Calu3 (cell line): Measurements from ENCODE around the gene TENM3. TPM values are rescaled to one million over a fixed set of nuclear protein-coding genes. Genes with fewer than 3 reads are reported as not detected.
"Not testable (repeated sequence)": the region's sequence is repeated elsewhere in the genome, so short reads cannot be mapped to it uniquely, and the experiment has no call there.

Source experiments
- BruUV-seq: library from RNA; stranded (reverse); fragments of 400-500 nt; replicated peaks from 2 replicates; lab custom pipeline; 2021; lab: Mats Ljungman, UMichigan
- CTCF ChIA-PET: fragments of 300-600 bp; sonication (Branson Sonifier 250); formaldehyde crosslinking; loops from one replicate; lab custom pipeline; 2022; ENCODE audit warnings: antibody characterized with exemption; lab: Charles Lee
- DNase-seq: peaks from one replicate; pipeline ENCODE4 v3.0.0; 2022
- H3K27ac Mint-ChIP-seq: one replicate; pipeline ENCODE4 v1.8.0; 2022; ENCODE audit warnings: mixed read lengths; ENCODE audit not compliant: unreplicated experiment
- H3K27me3 Mint-ChIP-seq: one replicate; pipeline ENCODE4 v1.8.0; 2022; ENCODE audit warnings: mixed read lengths; ENCODE audit not compliant: unreplicated experiment
- H3K36me3 Mint-ChIP-seq: one replicate; pipeline ENCODE4 v1.8.0; 2022; ENCODE audit warnings: mild to moderate bottlenecking, moderate library complexity, mixed read lengths; ENCODE audit not compliant: insufficient read depth, unreplicated experiment
- H3K4me1 Mint-ChIP-seq: one replicate; pipeline ENCODE4 v1.8.0; 2022; ENCODE audit warnings: mild to moderate bottlenecking, low read depth, mixed read lengths; ENCODE audit not compliant: unreplicated experiment
- H3K4me3 Mint-ChIP-seq: one replicate; pipeline ENCODE4 v1.8.0; 2022; ENCODE audit warnings: mild to moderate bottlenecking, low read depth, moderate library complexity, mixed read lengths; ENCODE audit not compliant: unreplicated experiment
- H3K9me3 Mint-ChIP-seq: one replicate; pipeline ENCODE4 v1.8.0; 2022; ENCODE audit warnings: low read depth, mixed read lengths; ENCODE audit not compliant: unreplicated experiment
- intact Hi-C: fragments of 100-400 bp; cut with micrococcal nuclease; formaldehyde crosslinking; loops from one replicate; pipeline ENCODE4 v1.10.0; 2022; ENCODE audit not compliant: unreplicated experiment
- total RNA-seq: library from RNA; stranded (reverse); gene quantifications from 2 replicates; pipeline ENCODE4 v1.2.3, GENCODE V29; 2022
- TF ChIP-seq, protein P1 (sequence below): fragments of 200-600 bp; IDR thresholded peaks from one replicate; pipeline ENCODE4 v1.8.0; 2022; ENCODE audit warnings: antibody characterized with exemption; ENCODE audit not compliant: unreplicated experiment

TENM3 gene
- total RNA-seq, 1 experiment from 2014 or later = 5.9 TPM

DNA sequence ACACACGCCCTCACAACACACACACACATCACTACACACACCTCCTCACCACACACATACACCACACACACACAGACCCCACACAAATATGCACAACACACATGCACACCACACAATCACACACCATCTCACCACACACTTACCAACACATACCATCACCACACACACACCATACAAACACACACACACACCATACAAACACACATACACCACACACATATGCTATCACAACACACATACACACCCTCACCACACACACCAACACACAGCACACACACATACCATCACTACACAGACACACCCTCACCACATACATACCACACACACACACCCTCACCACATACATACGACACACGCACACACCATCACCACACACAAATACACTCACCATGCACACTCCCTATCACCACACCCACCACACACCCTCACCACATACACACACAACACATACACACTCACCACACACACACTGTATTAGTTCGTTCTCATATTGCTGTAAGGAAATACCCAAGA lies 567.0 kb downstream of the TENM3 start:
- Mint-ChIP-seq H3K4me1 (no peaks in the 10 kb centered on the region), H3K27ac (no peak overlapping the region), H3K36me3 (peaks cover 7% of the 10 kb centered on the region), H3K9me3 (peaks cover 11% of the 10 kb centered on the region), H3K27me3 (peaks cover 4% of the 10 kb centered on the region), H3K4me3 (no peak overlapping the region)
- DNase-seq = no peak
- CTCF ChIA-PET = no interaction called here
- TF ChIP-seq, protein P1, sequence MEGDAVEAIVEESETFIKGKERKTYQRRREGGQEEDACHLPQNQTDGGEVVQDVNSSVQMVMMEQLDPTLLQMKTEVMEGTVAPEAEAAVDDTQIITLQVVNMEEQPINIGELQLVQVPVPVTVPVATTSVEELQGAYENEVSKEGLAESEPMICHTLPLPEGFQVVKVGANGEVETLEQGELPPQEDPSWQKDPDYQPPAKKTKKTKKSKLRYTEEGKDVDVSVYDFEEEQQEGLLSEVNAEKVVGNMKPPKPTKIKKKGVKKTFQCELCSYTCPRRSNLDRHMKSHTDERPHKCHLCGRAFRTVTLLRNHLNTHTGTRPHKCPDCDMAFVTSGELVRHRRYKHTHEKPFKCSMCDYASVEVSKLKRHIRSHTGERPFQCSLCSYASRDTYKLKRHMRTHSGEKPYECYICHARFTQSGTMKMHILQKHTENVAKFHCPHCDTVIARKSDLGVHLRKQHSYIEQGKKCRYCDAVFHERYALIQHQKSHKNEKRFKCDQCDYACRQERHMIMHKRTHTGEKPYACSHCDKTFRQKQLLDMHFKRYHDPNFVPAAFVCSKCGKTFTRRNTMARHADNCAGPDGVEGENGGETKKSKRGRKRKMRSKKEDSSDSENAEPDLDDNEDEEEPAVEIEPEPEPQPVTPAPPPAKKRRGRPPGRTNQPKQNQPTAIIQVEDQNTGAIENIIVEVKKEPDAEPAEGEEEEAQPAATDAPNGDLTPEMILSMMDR = no peak
- no TSS peak for BruUV-seq
- intact Hi-C loops = no loop called here

DNA sequence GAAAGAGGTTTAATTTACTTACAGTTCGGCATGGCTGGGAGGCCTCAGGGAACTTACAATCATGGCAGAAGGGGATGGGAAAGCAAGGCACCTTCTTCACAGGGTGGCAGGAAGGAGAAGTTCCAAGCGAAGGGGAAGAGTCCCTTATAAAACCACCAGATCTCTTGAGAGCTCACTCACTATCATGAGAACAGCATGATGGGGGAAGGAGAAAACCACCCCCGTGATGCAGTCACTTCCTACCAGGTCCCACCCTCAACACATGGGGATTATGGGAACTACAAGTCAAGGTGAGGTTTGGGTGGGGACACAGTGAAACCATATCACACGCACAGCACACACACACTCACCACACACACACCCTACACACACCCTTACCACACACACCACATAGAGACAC lies 569.7 kb downstream of the TENM3 start:
- CTCF ChIA-PET = no interaction called here
- Mint-ChIP-seq H3K9me3 (peaks cover 11% of the 10 kb centered on the region), H3K27ac (no peak overlapping the region), H3K4me1 (no peaks in the 10 kb centered on the region), H3K27me3 (peaks cover 27% of the 10 kb centered on the region), H3K4me3 (no peak overlapping the region), H3K36me3 (peaks cover 4% of the 10 kb centered on the region)
- BruUV-seq = no TSS peak
- no peak for DNase-seq
- intact Hi-C loops = no loop called here
- TF ChIP-seq, protein P1 = no peak

DNA sequence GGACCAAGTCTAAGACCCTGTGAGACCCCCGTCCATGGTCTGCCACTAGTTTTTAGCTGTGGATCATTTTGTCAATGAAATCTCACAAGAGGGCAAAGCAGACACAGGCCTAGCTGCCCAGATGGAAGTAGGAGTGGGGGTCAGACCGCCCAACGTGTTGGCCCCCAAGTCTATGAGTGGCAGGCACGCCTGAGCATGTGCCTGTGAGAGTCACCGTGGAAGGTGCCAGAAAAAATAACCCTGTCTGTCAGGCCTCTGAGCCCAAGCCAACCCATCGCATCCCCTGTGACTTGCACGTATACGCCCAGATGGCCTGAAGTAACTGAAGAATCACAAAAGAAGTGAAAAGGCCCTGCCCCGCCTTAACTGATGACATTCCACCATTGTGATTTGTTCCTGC lies 570.9 kb downstream of the TENM3 start:
- H3K27ac Mint-ChIP-seq, DNase-seq, BruUV-seq, H3K4me1 Mint-ChIP-seq, intact Hi-C loops, CTCF ChIA-PET, H3K4me3 Mint-ChIP-seq, H3K36me3 Mint-ChIP-seq: not testable (repeated sequence)
- Mint-ChIP-seq H3K9me3 (peaks cover 11% of the 10 kb centered on the region), H3K27me3 (peaks cover 32% of the 10 kb centered on the region)

DNA sequence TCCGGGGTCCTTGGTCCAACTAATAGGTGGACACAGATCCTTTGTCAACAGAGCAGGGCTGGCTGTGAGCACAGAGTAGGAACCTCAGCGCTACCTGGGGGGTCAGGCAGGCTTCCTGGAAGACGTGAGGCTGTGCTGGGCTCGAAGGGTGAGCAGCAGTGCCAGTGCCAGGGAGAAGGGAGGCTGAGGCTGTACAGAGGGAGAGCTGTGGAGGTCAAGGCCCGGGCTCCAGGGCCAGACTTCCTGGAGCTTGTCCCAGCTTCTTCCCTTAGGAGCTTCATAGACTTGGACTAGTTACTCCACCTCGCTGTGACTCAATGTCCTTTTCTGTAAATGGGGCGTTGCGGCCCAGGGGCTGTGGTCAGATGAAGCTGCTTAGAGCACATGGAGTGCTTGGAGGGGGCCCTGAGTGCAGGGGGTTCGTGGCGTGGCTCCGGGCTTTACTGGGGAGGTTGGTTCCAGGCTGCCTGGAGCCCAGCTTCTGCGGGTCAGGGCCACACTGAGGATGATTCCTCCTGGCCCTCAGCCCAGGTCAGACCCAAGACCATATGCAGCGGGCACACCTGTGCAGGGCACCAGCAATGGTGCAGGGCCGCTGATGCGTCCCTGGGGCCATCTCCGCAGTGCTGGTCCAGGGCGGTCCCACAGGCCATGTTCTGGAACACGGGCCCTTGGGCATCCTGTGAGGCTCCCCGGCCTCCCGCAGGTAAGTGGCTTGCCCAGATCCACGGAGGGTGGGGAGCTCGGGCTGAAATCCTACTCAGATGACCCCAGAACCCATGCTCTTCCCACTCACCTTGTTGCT lies 575.9 kb downstream of the TENM3 start:
- Mint-ChIP-seq H3K4me1 (no peaks in the 10 kb centered on the region), H3K27me3 (peaks cover 46% of the 10 kb centered on the region), H3K4me3 (no peak overlapping the region), H3K9me3 (no peaks in the 10 kb centered on the region), H3K27ac (no peak overlapping the region), H3K36me3 (peaks cover 4% of the 10 kb centered on the region)
- TF ChIP-seq, protein P1 = no peak
- CTCF ChIA-PET = no interaction called here
- intact Hi-C loops = no loop called here
- no peak for DNase-seq
- BruUV-seq = no TSS peak

DNA sequence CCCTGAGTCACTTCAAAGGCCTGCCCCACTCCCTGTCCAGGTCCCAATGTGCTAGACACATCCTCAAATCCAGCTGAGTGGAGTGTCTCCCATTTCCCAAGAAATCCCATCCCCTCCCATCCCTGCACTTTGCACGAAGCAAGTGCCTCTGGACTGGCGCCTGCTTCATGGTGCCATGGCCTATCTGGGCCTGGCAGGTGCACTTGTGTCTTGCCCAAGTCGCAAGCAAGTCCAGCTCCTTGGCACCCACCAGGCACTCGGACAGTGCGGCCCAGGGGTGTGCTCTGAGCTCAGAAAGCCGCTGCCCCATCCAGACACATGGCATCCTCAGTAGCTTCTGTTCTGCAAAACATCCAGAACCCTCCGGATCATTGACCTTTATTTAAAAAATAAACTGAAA lies 576.5 kb downstream of the TENM3 start:
- TF ChIP-seq, protein P1 = no peak
- intact Hi-C loops = no loop called here
- CTCF ChIA-PET = no interaction called here
- Mint-ChIP-seq H3K9me3 (no peaks in the 10 kb centered on the region), H3K27me3 (peaks cover 46% of the 10 kb centered on the region), H3K4me1 (no peaks in the 10 kb centered on the region), H3K36me3 (peaks cover 4% of the 10 kb centered on the region), H3K27ac (no peak overlapping the region), H3K4me3 (no peak overlapping the region)
- BruUV-seq = no TSS peak
- DNase-seq = no peak
